ENCODE measurements around the gene HMGN2. TPM values are rescaled to one million over a fixed set of nuclear protein-coding genes. Genes with fewer than 3 reads are reported as not detected.
"Not testable (repeated sequence)": the region's sequence is repeated elsewhere in the genome, so short reads cannot be mapped to it uniquely, and the experiment has no call there.

Gene HMGN2
- total RNA-seq, 1 donor from 2014 or later, result 84.3 TPM

DNA sequence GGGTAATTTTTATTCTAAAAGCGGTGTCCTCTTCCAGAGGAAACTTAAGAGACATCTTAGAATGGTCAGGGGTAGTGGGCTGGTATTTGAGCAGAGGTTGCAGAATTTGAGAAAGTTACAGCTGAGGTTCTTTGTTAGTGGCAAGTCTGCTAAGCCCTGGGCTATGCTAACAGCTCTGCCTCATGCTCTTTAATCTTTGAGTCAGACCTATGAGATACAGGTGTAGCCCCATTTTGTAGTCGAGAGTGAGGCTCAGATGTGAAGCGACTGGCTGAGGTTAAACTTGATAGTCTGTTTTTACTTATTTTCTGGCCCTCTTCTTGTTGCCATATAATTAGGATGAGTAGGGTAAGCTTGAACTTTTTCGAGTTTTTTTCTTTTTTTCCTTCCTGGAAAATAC is 4.7 kb downstream of the HMGN2 start:
- ATAC-seq, result no peak
- DNase-seq (ENCODE audit: low spot score), result no peak

DNA sequence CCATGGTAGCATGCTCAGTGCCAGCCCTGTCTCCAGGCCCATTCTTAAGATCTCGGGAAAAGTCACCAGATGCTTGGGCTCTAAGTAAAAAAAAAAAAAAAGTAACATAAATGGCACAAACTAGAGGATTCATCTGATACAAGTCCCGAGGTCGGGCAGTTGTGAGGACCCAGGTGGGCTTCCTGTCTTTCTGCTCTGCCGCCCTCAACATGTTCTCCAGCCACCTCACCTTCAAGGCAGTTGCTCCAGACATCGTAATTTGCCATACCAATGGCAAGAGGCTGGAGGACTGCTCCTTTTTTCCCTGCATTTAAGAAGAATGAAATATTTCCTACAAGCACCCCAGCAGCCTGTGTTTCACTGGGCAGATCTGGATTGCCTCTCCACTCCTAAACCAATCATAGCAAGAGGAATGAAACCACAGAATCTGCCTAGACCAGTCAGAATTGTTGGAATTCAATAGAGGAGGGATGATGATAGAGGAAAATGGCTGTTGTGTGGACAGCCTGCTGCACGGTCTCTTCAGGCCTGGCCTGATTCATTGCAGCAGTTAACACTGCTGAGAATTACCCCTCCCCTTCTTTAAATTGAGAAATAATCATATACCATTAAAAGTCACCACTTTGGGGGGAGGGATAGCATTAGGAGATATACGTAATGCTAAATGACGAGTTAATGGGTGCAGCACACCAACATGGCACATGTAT is 5.4 kb downstream of the HMGN2 start:
- DNase-seq (ENCODE audit: low spot score) (no peak), ATAC-seq (no peak)

DNA sequence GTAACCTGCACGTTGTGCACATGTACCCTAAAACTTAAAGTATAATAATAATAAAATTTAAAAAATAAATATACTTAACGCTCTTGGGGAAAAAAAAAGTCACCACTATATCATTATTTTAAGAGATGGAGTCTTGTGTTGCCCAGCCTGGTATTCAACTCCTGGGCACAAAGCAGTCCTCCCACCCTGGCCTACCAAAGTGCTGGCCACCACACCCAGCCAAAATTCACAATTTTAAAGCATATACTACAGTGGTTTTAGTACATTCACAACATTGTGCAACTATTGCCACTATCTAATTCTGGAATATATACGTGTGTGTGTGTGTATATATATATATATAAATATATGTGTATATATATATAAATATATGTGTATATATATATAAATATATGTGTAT is 5.9 kb downstream of the HMGN2 start:
- no peak for DNase-seq (ENCODE audit: low spot score)
- ATAC-seq, result no peak

DNA sequence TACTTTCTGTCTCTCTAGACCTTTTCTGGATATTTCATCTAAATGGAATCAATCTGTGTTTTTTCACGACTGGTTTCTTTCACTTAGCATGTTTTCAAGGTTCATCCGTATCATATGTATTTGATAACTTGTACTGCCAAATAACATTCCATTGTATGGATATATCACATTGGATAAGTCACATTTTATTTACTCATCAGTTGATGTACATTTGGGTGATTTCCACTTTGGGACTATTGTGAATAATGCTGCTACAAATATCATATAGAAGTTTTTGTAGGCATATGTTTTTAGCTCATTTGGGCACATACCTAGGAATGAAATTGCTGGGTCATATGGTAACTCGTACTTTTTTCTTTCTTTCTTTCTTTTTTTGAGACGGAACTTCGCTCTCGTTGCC is 6.7 kb downstream of the HMGN2 start:
- ATAC-seq, result no peak
- no peak for DNase-seq (ENCODE audit: low spot score)

DNA sequence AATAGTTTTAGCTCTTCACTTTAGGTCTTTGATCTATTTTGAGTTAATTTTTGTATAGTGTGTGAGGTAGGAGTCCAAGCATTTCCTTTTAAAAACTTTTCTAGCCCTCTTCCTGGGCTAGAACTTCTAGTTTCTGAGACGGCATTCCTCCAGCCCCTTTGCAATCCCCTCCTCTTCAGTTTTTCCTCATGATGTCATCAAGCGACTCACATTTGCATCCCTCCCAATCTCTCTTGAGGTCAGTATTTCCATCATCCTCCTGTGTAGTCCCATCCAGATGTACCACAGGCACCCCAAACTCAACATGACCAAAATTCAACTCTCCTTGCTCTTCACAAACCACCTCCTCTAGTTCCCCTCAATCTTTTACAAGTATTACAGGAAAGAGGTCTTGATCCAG is 10.7 kb downstream of the HMGN2 start:
- no peak for ATAC-seq

DNA sequence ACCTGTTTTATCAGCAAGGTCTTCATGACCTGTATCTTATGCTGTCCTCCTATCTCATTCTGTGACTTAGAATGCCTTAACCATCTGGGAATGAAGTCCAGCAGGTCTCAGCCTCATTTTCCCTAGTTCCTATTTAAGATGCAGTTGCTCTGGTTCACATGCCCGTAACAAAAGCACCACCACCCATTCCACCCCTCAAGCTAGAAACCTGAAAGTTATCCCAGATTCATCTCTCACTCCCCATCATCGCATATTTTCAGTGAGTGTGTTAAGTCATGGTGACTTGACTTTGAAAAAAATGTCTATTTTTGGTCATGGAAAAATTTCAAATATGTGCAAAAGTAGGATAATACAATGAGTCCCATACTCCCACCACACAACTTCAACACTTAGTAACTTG is 11.7 kb downstream of the HMGN2 start:
- no peak for ATAC-seq
- DNase-seq (ENCODE audit: low spot score), result no peak

More for the DNA sequence above, 10.7 kb downstream of the HMGN2 start:
- DNase-seq (ENCODE audit: low spot score), result no peak

DNA sequence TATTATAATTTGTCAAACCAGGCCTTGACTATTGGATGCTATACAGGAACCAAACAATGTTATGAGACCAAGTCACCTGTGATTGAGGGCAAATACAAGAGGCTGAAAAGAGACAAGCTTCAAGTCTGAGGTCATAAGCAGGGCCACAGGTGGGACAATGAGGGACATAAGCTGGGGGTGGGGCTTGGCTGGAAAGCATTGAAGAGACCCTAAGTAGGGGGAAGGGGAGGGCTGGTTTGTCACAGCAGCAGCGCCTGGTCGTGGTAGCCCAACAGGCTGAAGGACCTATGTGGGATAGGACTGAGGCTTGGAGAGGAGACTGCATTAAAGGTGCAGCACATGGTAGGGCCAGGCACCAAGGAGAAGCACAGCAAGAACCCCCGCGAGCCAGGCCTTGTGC is 17.9 kb downstream of the HMGN2 start:
- DNase-seq (ENCODE audit: low spot score) (no peak), ATAC-seq (no peak)

DNA sequence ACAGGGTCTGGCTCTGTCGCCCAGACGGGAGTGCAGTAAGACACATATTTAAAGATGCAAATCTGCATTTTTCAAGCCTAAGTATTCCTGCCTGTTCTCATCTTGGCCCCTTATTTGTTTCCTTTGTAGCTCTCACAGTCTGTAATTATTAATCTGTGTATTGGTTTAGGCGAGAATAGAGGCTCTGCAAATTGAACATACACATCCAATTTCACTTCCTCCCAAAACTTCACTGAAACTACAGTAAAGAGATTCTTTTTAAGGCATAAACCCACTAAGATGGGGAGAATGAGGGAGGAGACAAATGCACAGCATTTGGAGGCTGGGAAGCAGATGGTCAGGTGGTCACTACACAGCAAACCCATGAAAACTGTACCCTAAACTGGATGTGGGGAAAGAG is 21.0 kb downstream of the HMGN2 start:
- ATAC-seq (no peak), DNase-seq (ENCODE audit: low spot score) (no peak)

DNA sequence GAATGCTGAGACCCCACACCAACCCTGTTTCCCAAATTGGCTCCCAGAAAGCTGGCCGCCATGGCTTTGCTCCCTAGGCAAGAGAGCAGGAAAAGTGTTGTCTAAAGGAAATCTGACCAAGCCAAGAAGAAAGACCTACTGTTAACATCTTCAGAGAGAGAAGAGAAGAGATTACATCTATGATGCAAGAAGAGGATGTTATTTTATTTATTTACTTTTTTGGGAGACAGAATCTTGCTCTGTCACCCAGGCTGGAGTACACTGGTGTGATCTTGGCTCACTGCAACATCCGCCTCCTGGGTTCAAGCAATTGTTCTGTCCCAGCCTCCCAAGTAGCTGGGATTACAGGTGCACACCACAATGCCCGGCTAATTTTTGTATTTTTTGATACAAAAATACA is 21.7 kb downstream of the HMGN2 start:
- no peak for DNase-seq (ENCODE audit: low spot score)

DNA sequence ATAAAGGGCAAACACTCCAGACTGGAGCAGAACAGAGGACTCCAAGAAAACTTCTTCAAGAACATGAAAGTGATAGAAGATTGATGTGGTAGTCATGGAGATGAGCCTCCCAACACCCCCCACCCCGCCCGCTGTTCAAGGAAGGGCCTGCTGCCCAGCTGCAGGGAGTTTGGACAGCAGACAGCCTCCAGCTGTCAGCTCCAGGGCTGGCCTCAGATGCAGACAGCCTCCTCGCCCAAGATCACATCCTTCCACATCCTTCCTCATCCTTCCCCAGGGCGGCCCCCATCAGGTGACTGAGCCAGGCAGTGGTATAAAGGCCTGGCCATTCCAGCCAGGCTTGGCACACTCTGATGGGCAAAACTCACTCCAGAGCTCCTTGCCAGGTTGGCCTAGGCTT is 24.6 kb downstream of the HMGN2 start:
- no peak for ATAC-seq
- DNase-seq (ENCODE audit: low spot score), result no peak

More for the DNA sequence above, 21.7 kb downstream of the HMGN2 start:
- ATAC-seq, result no peak

DNA sequence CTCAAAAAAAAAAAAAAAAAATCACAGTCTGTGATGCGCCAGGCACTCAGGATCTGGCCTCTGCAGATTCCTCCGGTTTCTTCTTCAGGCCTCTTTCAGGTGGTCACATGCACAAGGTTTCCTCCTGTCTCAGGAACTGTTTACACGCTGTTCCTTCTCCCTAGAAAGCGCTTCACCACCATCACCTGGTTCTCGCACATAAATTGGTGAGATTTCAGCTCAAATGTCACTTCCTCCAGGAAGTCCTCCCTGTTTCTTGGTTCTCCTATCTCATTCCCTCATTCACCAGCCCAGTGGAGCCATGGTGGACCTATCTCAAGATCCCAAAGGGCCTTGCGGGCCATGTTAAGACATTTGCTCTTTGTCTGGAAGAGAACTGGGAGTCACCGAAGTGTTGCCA is 26.7 kb downstream of the HMGN2 start:
- ATAC-seq, result no peak
- no peak for DNase-seq (ENCODE audit: low spot score)

DNA sequence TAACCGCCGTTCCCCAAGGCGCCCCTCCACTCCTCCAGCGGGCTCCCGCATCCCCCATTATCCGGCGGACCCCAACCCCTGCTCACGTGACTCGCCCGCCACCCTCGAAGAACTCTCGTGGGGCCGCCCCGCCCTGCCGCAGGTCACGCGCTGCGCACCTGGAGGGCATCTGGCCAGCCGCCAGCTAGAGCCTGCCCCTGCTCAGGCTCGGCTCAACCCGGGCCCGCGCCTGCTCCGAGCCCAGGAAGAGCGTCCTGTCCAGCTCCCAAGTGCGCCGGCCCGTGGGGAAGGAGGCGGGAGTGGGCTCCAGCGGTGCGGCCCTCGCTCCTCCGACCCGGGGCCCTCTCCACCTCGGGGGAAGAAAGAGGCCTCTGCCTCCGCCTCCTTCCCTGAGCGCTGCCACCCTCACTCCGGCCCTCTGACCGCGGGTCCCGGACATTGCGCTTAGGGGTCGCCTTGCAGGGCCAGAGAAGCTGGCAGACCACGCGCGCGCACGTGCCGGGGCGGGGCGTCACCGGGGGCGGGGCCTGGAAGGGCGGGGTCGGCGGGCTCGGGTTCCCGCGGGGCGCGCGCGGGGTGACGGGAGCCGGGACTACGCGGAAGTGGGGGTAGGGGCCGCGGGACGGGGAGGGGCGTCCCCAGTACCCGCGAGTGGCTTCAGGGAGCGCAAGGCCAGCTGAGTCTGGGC is 28.4 kb downstream of the HMGN2 start:
- peak; percentile 91 for ATAC-seq
- DNase-seq (ENCODE audit: low spot score), result peak; percentile 94

DNA sequence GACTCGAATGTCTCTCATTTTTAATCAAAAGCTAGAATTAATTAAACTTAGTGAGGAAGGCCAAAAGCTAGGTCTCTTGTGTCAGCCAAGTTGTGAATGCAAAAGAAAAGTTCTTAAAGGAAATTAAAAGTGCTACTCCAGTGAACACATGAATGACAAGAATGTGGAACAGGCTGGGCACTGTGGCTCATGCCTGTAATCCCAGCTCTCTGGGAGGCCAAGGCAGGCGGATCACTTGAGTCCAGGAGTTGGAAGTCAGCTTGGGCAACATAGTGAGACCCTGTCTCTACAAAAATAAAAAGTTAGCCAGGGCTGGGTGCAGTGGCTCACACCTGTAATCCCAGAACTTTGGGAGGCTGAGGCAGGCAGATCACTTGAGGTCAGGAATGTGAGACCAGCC is 38.5 kb downstream of the HMGN2 start:
- DNase-seq (ENCODE audit: low spot score); ATAC-seq: not testable (repeated sequence)

DNA sequence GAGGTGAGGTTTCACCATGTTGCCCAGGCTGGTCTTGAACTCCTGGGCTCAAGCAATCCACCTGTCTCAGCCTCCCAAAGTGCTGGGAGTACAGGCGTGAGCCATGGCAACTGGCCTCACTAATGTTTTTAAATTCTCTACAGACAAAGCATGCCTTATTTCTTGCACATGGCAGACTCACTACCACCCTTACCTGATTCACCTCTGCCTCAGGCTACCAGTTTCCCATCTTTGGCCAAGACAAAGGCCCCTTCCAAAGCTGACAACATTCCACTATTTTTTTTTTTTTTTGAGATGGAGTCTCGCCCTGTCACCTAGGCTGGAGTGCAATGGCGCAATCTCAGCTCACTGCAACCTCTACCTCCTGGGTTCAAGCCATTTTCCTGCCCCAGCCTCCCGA is 43.6 kb downstream of the HMGN2 start:
- not testable (repeated sequence) for DNase-seq (ENCODE audit: low spot score)

DNA sequence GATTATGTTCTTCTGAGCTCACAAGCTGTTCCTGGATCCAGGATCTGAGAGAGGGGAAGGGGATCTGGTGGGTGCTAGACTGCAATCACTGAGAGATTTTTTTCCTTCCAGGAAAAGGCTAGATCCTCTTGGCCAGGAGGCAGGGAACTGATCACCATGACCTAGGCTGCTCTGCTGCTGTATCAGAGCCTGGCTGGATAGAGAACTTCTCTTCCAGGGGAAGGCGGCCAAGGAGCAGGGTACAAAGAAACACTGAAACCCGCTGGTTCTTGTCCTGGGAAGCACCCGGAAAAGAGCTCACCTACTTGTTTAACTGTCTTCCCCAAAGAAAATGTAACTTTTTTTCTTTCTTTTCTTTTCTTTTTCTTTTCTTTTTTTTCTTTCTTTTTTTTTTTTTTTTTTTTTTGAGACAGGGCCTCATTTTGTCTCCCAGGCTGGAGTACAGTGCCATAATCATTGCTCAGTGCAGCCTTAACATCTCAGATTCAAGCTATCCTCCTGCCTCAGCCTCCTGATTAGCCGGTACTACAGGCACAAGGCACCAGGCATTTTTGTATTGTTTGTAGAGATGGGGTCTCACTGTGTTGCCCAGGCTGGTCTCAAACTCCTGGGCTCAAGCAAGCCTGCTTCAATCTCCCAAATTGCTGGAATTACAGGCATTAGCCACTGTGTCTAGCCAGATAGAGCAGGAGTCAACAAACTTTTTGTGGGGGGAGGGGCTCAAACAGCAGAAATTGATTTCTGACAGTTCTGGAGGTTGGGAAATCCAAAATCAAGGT is 44.9 kb downstream of the HMGN2 start:
- no peak for DNase-seq (ENCODE audit: low spot score)

More for the DNA sequence above, 43.6 kb downstream of the HMGN2 start:
- ATAC-seq, result not testable (repeated sequence)

DNA sequence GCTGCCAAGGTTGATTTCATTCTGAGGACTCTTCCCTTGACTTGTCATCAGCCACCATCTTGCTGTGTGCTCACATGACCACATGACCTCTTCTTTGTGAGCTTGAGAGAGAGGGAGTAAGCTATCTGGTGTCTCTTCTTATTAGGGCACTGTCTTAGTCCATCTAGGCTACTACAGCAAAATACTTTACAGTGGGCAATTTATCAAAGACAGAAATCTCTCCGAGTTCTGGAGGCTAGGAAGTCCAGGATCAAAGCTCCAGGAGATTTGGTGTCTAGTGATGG is 45.5 kb downstream of the HMGN2 start:
- DNase-seq (ENCODE audit: low spot score) (no peak), ATAC-seq (no peak)

More for the DNA sequence above, 44.9 kb downstream of the HMGN2 start:
- peak; percentile 89 for ATAC-seq

DNA sequence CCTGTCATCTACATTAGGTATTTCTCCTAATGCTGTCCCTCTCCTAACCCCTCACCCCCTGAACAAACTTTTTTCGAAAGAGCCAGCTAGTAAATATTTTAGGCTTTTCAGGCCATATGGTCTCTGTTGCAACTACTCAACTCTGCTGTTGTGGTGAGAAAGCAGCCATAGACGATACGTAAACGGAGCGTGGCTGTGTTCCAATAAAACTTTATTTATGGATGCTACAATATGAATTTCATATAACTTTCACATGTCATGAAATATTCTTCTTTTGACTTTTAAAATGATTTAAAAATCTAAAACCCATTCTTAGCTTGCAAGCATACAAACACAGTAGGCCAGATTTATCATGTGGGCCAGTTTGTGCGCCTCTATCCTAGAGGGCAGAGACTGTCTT is 46.1 kb downstream of the HMGN2 start:
- DNase-seq (ENCODE audit: low spot score), result no peak
- no peak for ATAC-seq

DNA sequence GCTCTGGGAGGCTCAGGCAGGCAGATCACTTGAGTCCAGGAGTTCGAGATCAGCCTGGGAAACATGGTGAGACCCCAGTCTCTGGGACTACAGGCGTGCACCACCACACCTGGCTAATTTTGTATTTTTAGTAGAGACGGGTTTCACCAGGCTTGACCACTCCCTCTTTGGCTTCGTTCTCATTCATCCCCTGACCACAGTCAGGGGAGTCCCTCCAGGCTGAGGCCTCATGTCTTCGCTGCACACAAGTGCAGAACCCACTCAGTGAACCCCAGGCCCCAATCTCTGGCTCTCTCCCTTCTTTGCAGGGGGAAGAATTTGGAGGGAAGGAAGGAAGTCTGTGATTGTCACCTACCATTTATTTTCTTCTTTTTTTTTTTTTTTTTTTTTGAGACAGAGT is 48.1 kb downstream of the HMGN2 start:
- DNase-seq (ENCODE audit: low spot score) (no peak), ATAC-seq (no peak)

DNA sequence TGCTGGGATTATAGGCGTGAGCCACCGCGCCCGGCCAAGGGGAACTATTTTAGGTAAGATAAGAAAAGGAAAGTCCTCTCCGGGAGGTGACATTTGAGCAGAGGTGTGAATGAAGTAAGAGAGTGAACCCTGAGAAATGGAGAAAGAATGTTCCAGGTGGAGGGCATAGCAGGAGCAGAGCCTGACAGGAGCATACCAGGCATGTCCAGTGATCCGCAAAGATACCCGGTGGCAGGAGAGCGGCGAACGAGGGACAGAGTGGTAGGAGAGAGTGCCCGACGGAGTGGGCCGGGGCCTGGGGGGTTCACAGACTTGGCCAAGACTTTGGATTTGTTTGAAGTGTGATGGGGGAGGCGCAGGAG is 49.4 kb downstream of the HMGN2 start:
- no peak for DNase-seq (ENCODE audit: low spot score)
- no peak for ATAC-seq

DNA sequence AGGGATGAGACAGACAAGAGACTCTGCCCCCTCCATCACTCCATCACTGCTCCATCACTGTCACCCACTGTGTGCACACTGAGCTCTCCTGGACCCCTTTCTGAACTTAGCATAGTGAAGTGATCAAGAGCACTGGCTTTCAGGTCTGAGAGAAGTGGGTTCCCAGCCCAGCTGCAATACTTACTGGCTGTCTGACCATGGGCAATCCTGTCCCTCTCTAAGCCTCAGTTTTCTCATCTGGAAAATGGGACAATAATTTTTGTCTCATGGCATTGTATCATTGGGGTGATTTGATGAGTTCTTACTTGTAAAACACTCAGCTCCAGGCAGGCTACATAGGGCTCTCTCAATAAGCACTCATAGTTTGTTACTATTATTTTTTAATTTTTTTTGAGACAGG is 49.8 kb downstream of the HMGN2 start:
- DNase-seq (ENCODE audit: low spot score), result no peak
- no peak for ATAC-seq

DNA sequence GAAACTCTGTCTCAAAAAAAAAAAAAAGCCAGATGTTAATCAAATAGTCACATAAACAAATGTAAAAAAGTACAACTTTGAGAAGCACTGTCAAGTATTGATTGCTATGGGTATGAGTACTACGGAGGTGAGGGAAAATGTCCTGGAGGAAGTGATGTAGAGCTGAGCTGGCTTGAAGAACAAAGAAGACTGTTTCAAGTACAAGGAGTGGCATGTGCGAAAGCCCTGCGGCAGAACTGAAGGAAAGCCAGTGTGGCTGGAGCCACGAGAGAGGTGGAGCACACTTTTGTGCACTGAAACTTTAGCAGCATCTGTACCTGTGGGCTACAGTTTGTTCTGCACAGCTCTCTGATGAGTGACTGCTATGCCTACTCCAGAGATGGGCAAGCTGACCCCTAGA is 51.9 kb downstream of the HMGN2 start:
- ATAC-seq (no peak), DNase-seq (ENCODE audit: low spot score) (no peak)
